Measurements from ENCODE around the gene SMYD4.
"Not testable (repeated sequence)": the region's sequence is repeated elsewhere in the genome, so short reads cannot be mapped to it uniquely, and the experiment has no call there.

Gene SMYD4

GRCh38 chr17:1829592-1830257, at the start of gene SMYD4, which contains the start of gene RPA1:
Gene SMYD4 (minus strand): TSS chr17:1829902. CDS start chr17:1827994, 1,908 bp downstream.
Gene RPA1 (plus strand): TSS chr17:1830005. CDS start chr17:1830094, 89 bp downstream.
- no peak for DNase-seq

DNA sequence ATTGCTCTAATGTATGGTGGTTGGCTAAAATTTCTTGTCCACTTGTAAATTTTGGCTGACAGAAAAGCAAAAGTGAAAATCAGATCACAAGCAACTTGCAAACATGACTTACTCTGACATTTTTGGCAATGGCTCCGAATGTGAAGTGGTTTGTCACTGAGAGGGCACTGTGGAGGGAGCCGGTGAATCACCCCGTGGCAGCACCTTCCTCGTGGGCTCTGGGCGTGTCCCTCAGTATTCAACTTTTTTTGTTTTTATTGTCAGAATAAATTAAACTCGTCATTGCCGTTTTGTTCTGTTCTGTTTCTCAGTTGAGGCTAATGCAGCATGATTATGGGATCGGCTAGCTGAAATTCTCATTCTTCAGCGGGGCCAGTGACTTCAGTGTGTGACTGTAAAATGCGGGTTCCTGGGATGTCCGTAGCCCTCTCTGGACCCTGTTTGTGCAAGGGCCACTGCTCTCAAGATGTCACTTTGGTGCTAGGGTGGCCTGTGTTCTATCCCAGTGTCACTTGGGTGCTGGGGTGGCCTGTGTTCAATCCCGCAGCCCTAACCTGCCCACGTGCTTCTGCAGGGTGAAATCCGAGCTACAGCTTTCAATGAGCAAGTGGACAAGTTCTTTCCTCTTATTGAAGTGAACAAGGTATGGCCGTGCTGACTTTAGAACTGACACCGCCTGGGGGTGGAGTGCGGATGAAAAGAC, 48.9 kb upstream of the SMYD4 start:
- DNase-seq = no peak

GRCh38 chr17:1875597-1875996, 45.9 kb upstream of the SMYD4 start:
- no peak for DNase-seq

- no peak for DNase-seq
Observed at GRCh38 chr17:1873418-1873817, 43.7 kb upstream of the SMYD4 start.

DNA sequence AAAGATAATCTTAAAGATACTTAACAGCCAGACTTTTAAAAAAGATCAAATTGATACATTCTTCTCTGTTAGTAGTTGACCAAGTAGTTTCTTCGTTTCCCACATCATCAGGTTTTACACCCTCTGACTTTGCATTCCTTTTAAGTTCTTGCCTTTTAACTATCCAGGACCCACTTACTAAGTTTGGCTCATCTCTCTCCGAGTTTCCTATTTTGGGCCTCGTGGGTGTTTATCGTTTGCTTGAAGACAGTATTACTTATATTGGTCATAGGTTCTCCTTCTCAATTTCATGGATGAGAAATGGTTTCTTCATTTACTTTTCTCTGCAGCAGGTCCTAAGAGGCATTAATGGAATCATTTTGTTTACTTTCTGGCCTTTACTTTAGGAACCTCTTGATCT, 43.3 kb upstream of the SMYD4 start:
- DNase-seq = no peak

DNA sequence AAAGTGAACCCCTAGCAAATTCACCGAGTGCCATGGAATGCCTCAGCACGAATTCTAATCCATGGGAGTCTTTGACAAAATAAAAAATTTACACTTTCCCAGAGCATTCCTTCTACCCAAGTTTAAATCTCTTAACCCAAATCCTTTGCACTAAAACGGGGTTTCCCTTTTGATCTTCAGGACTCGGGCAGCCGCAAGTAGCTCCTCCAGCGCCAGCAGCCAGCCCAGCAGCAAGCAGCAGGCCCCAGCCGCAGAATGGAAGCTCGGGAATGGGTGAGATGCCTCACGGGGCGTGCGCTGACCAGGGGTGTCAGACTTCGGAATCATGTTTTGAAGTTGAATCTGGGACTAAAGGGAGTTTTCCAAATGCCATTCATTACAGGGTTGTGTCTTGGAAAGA, 42.6 kb upstream of the SMYD4 start:
- no peak for DNase-seq

DNA sequence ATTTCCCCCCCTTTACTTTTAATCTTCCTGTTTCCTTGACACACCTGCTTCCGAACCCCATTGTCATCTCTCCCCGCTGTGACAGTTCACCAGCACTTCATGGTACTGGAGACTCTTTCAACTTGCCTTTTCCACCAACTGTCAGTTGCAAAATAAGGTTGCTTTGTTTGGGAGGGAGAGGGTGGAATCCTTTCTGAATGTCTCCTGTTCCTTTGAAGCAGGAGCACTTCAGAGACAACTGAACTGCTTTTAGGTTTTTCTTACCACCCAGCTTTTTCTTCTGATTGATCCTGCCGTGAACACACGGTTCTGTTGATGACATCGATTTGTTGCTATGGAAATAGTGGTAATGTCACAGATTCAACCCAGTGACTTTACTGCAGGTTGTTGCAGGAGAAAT, 42.1 kb upstream of the SMYD4 start:
- DNase-seq = no peak

DNA sequence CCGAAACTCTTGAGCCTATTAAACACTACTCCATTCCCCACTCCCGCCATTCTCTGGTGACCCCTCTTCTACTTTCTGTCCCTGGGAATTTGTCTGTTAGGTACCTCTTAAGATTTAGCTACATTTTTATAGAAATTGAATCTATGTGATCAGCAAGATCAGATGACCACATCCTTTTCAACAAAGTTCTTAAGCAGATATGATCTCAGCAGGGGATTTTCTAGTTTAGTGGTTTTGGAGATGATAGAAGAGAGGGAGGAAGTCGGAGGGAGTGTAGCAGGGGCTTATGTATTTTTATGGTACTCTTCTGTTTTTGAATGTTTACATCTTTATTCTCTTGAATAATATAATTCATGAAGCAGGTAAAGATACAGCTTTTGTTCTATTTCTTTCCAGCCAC, 40.9 kb upstream of the SMYD4 start:
- DNase-seq = no peak

DNA sequence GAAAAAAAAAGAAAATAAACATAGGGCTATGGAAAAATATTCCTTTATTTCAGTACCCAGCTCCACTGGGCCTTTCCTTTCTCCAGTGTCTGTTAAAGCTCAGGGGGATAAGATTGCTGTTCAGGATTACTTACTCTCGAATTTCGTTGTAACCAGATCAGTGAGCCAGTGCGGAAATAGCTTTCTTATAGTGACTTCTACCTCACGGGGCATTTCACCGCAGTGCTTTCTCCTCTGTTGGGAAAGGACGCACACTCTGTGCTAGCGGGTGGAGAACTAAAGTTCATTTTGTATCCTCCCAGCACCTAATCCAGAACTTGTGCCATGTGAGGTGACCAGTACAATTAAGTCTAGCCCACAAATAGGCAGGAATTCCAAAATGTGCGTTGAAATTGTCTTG, 38.4 kb upstream of the SMYD4 start:
- no peak for DNase-seq

DNA sequence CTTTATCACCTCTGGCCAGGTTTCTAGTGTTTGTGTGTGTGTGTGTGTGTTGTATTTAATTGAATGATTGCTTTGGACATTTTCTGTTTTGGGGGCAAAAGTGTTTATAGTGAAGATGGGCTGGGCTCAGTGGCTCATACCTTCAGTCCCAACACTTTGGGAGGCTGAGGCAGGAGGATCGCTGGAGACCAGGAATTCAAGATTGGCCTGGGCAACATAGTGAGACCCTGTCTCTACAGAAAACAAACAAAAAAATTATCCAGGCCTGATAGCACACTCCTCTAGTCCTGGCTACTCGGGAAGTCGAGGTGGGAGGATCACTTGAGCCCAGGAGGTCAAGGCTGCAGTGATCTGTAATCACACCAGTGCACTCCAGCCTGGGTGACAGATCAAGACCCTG, 37.6 kb upstream of the SMYD4 start:
- DNase-seq = no peak

GRCh38 chr17:1865252-1866037, 35.7 kb upstream of the SMYD4 start:
- no peak for DNase-seq

DNA sequence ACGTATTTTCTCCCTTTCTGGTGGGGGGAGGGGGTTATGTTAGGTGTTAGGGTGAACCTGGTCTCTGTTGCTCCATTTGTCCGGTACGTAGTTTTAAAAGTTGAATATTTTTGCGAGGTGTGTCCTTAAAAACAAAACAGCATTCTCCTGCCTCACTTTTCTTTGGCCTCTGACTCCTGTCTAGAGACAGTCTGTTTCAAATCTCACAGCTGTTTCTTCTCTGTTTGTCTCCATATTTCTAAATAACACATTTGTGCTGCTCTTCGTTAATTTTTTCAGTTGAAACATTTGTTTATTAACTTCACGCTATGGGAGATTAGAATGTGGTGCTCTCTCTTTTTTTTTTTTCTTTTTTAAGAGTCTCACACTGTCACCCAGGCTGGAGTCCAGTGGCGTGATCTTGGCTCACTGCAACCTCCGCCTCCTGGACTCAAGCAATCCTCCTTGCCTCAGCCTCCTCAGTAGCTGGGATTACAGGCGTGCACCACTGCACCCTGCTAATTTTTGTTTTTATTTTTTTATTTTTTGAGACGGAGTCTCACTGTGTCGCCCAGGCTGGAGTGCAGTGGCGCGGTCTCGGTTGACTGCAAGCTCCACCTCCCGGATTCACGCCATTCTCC, 31.8 kb upstream of the SMYD4 start:
- DNase-seq = no peak

GRCh38 chr17:1860978-1861377, 31.3 kb upstream of the SMYD4 start:
- DNase-seq = no peak

- not testable (repeated sequence) for DNase-seq
Observed at GRCh38 chr17:1856462-1856861, 26.8 kb upstream of the SMYD4 start.

- no peak for DNase-seq
Observed at GRCh38 chr17:1853698-1854097, 24.0 kb upstream of the SMYD4 start.

- DNase-seq = no peak
Observed at GRCh38 chr17:1852327-1852726, 22.6 kb upstream of the SMYD4 start.

GRCh38 chr17:1847191-1847590, 17.5 kb upstream of the SMYD4 start:
- DNase-seq = no peak

DNA sequence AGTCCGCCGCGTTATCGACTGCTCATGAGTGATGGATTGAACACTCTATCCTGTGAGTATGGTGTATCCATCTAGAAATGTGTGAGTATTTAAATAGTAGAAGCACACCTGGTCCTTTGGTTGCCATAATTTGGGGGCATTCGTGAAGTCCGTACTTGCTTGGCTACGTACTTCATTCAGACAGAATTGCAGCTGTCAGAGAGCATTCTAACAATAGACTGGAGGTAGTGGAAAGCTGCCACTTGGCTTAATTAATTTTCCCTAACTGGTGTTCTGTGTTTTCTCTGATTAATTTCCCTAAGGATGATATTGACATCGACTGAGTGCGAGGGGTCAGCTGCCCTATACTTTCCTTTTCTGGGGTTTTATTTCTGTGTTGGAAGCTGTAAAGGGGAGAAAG, 14.2 kb upstream of the SMYD4 start:
- DNase-seq = no peak

DNA sequence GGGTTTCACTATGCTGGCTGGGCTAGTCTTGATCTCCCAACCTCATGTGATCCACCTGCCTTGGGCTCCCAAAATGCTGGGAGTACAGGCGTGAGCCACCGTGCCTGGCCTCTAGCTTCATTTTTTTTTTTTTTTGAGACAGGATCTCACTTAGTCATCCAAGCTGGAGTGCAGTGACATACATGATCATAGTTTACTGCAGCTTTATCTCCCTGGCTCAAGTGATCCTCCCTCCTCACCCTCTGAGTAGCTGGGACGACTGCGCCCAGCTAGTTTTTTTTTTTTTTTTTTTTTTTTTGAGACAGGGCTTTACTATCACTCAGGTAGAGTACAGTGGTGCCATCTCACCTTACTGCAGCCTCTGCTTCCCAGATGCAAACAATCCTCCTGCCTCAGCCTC, 9.8 kb upstream of the SMYD4 start:
- DNase-seq = no peak

- DNase-seq = no peak
Observed at GRCh38 chr17:1834380-1835149, 4.9 kb upstream of the SMYD4 start.

- DNase-seq = no peak
Observed at GRCh38 chr17:1830288-1830687, 586 bp upstream of the SMYD4 start.

DNA sequence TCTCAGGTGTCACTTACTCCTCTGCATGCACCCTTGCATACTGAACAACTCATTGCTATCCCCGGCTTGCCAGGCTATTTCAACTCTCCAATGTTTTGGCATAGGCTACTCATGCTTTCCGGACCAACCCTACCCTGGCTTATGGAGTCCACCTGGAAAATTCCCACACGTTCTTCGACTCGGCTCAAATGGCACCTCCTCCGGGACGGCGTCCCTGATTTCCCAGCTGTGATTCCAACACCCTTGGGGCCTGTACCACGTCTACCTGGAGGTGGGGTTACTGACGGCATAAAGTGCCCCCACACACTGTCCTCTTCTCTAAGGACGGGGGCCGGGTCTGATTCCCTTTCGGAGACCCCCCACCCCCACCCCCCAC, 498 bp downstream of the SMYD4 start:
- no peak for DNase-seq
